GM12891 (cell line): ENCODE measurements around the gene FHIT.

Source experiments
- DNase-seq: peaks from one replicate; pipeline ENCODE4 v3.0.0; 2011; ENCODE audit warnings: low spot score; ENCODE audit not compliant: insufficient read length
- FAIRE-seq: peaks from 2 replicates; lab custom pipeline; 2011; peaks lifted over from hg19 to GRCh38; lab: Jason Lieb, UNC
- PAX5 ChIP-seq: IDR thresholded peaks from 2 replicates; pipeline ENCODE4 v1.6.1; 2011; ENCODE audit warnings: low read length, moderate library complexity, mild to moderate bottlenecking; ENCODE audit not compliant: insufficient read depth, severe bottlenecking
- POLR2A ChIP-seq: IDR thresholded peaks from 2 replicates; pipeline ENCODE4 v1.6.1; 2011; ENCODE audit warnings: low read depth, low read length, control low read depth
- POLR2AphosphoS5 ChIP-seq: IDR thresholded peaks from 2 replicates; pipeline ENCODE4 v1.6.1; 2011; ENCODE audit warnings: low read depth, low read length, control low read depth
- POU2F2 ChIP-seq: IDR thresholded peaks from 2 replicates; pipeline ENCODE4 v1.6.1; 2011; ENCODE audit warnings: low read depth, mild to moderate bottlenecking, control low read depth, low read length, moderate library complexity
- SPI1 ChIP-seq: IDR thresholded peaks from 2 replicates; pipeline ENCODE4 v1.6.1; 2011; ENCODE audit warnings: low read depth, low read length, control low read depth
- TAF1 ChIP-seq: IDR thresholded peaks from 2 replicates; pipeline ENCODE4 v1.6.1; 2011; ENCODE audit warnings: low read depth, low read length, control low read depth

The FHIT gene

GRCh38 chr3:60337421-60337820 lies 913.8 kb downstream of the FHIT start:
- DNase-seq (no peak), FAIRE-seq (no peak)
- TF ChIP-seq SPI1 (no peak), PAX5 (no peak), POLR2AphosphoS5 (no peak), POU2F2 (no peak), TAF1 (no peak), POLR2A (no peak)

GRCh38 chr3:60336061-60336460 lies 915.2 kb downstream of the FHIT start:
- FAIRE-seq = no peak
- no peak for DNase-seq
- TF ChIP-seq PAX5 = no peak
- TF ChIP-seq SPI1 = no peak
- TF ChIP-seq POLR2A = no peak
- no peak for TF ChIP-seq TAF1
- TF ChIP-seq POLR2AphosphoS5 = no peak

GRCh38 chr3:60333710-60334109 lies 917.5 kb downstream of the FHIT start:
- DNase-seq = no peak
- FAIRE-seq = no peak
- TF ChIP-seq POLR2AphosphoS5 = no peak
- no peak for TF ChIP-seq PAX5
- no peak for TF ChIP-seq POU2F2
- TF ChIP-seq POLR2A = no peak
- TF ChIP-seq TAF1 = no peak
- no peak for TF ChIP-seq SPI1

- FAIRE-seq (no peak), DNase-seq (no peak)
- no peak for TF ChIP-seq POLR2A
Observed at GRCh38 chr3:60330107-60330506, 921.1 kb downstream of the FHIT start.

GRCh38 chr3:60325610-60326170 lies 925.6 kb downstream of the FHIT start:
- no peak for FAIRE-seq
- DNase-seq = no peak
- TF ChIP-seq POLR2A = no peak
- TF ChIP-seq PAX5 = no peak
- TF ChIP-seq POLR2AphosphoS5 = no peak
- TF ChIP-seq SPI1 = no peak
- no peak for TF ChIP-seq TAF1
- no peak for TF ChIP-seq POU2F2

GRCh38 chr3:60323651-60324050 lies 927.6 kb downstream of the FHIT start:
- DNase-seq (no peak), FAIRE-seq (no peak)
- TF ChIP-seq TAF1 = no peak
- no peak for TF ChIP-seq POLR2AphosphoS5

- FAIRE-seq = no peak
- no peak for DNase-seq
- no peak for TF ChIP-seq POLR2A
- no peak for TF ChIP-seq TAF1
- TF ChIP-seq POLR2AphosphoS5 = no peak
- TF ChIP-seq SPI1 = no peak
Observed at GRCh38 chr3:60323180-60323579, 928.1 kb downstream of the FHIT start.

- DNase-seq (no peak), FAIRE-seq (no peak)
- TF ChIP-seq SPI1 (no peak), PAX5 (no peak), POU2F2 (no peak), TAF1 (no peak), POLR2A (no peak), POLR2AphosphoS5 (no peak)
Observed at GRCh38 chr3:60322298-60322856, 928.9 kb downstream of the FHIT start.

- no peak for DNase-seq
- FAIRE-seq = no peak
- TF ChIP-seq POLR2A (no peak), POU2F2 (no peak), SPI1 (no peak), PAX5 (no peak), TAF1 (no peak), POLR2AphosphoS5 (no peak)
Observed at GRCh38 chr3:60319179-60319858, 931.9 kb downstream of the FHIT start.

GRCh38 chr3:60316121-60316797 lies 935.0 kb downstream of the FHIT start:
- DNase-seq = no peak
- no peak for TF ChIP-seq POU2F2
- TF ChIP-seq POLR2AphosphoS5 = no peak
- TF ChIP-seq SPI1 = no peak
- TF ChIP-seq POLR2A = no peak
- no peak for TF ChIP-seq PAX5
- no peak for TF ChIP-seq TAF1
- FAIRE-seq = no peak
